ENCODE measurements around the gene FBXO41.
"Not testable (repeated sequence)": the region's sequence is repeated elsewhere in the genome, so short reads cannot be mapped to it uniquely, and the experiment has no call there.

The FBXO41 gene

DNA sequence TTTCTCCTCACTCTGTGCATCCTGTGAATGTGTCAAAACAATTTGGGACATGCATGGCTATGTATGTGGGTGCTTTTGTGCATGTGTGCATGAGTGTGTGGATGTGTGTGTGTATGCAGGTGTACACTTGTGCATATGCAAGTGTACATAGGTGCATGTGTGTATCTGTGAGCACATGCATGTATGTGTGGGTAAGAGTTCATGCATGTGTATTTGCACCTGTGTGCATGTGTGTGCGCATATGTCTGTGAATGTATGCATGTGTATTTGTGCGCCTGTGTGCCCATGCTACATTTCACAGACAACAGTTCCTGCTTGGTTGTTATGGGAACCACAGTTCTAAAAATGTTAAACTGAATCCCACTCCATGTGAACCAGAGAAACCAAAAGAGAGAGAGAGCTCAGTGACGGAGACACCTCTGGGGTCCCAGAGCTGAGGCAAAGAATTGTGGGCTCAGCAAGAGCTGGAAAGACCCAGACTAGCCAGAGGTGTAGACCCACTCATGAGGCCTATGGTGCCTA, 1.9 kb upstream of the FBXO41 start:
- DNase-seq = no peak

GRCh38 chr2:73285159-73285739, 971 bp upstream of the FBXO41 start:
- no peak for DNase-seq

GRCh38 chr2:73283545-73284295, 558 bp downstream of the FBXO41 start:
- DNase-seq = no peak

GRCh38 chr2:73282924-73283544, 1.2 kb downstream of the FBXO41 start:
- DNase-seq = no peak

GRCh38 chr2:73281244-73281643, 3.0 kb downstream of the FBXO41 start:
- no peak for DNase-seq

GRCh38 chr2:73279852-73280251, 4.4 kb downstream of the FBXO41 start:
- no peak for DNase-seq

- DNase-seq = no peak
These were observed 12.0 kb downstream of the FBXO41 start for GRCh38 chr2:73272270-73272669.

DNA sequence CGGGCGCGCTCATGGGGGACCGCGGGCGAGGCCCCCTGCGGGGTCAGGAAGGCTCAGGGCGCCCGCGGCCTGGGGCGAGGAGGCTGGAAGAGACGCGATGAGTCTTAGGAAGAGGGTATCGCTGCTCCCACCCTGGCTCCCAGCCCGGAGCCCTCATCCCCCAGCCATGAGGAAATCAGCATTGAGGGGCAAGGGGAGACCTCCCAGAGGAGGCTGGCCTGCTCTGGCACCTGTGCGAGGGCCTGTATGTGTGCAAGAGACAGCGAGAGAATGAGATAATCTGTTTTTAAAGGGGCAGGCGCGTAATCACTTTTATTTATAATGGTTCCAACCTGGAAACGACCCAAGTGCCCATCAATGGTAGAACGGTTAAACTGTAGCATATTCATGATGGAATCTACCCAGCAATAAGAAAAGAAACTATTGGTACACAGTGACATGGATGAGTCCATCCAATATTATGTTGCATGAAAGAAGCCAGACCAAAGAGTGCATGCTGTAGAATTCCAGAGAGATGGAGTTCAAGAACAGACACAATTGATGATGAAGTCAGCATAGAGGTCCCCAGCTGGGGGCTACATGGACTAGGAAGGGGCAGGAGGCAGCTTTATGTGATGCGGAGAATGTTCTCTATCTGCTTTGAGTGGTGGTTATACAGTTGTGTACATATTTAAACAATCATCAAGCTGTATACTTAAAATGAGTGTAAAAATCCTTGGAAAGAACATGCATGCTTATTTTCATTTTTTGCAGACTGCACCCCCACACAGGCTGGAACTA, 14.4 kb downstream of the FBXO41 start:
- DNase-seq = no peak

DNA sequence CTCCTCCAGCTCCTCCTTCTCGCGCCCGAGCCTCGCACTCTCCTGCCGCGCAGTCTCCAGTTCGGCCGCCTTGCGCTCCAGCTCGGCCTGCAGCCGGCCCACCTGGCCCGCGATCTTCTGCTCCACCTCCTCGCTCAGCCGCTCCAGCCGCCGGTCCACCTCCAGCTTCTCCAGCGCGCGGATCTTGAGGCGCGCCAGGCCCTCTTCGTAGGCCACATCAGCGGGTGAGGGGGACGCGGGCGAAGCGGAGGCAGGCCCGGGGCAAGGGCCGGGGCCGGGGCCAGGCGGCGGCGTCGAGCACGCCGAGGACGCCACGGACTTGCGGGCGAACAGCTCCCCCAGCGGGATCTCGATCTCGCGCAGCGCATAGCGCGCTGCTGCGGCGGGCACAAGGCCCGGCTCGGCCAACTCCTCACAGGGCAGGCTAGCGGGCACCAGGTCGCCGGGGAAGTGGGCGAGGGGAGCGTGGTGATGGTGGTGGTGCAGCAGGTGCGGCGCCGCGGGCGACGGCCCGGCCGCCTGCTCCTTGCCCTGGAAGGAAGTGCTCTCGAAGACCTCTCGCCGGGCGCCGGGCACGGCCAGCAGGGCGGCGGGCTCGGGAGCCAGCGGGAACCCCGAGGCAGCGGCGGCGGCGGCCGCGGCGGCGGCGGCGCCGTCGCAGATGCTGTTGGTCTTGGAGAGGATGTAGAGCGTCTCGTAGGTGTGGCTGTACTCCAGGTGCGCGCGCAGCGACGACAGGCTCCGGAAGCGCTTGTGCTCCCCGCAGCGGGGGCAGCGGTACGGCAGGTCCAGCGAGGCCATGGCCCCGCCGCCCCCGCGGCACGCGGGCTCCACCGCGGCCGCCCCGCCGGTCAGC, 15.2 kb downstream of the FBXO41 start:
- peak; percentile 81 for DNase-seq

GRCh38 chr2:73268366-73268829, 15.9 kb downstream of the FBXO41 start:
- peak; percentile 27 for DNase-seq

DNA sequence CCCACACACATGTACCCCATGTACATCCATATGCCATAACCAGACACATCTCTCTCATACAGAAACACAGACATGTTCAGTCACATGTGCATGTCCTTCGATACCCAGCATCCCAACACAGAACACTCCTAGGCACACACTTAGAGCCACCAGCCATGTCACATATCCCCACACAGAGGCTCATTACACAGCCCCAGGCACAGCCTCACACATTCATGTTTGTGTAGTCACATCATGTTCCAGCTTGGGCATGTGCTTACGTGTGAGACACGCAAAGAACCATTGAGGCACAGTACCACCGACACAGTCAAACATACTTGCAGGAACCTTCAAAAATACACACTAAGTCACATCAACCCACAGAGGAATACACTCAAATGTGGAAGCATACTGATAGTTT, 17.3 kb downstream of the FBXO41 start:
- no peak for DNase-seq

DNA sequence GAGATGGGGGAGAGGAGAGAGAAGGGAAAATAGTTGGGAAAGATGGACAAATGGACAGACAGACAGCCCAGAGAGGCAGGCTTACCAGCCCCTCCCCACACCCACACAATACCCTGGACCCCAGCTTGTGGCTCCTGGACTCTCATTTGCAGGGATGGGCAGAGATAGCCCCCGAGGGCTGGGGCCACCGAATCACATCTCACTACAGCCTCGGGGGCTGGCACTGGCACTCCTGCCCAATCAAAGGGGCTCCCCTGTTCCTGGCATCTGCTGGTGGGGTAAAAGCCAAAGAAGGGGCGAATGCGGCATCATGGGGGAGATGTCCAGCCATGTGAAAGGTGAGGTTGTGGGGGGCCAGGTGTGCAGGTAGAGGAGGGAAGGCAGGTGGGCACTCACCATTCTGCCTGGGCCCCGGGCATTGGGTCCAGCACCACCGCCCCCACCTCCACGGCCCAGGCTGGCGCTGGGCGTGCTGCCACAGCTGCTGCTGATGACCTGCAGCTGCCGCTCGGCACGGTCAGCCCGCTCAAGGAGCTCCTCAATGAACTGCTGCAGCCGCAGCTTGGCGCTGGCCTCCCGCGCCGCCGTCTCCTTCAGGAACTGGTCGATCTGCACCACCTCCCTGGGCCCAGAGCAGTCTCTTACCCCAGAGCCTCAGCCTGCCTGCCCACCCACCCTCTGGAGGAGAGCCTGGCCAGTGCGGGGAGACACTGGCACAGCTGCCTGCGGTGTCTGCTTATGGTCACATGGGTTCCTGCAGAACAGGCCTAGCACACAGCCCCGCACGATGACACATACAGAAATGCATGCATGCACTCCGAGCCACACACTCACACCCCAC, 18.0 kb downstream of the FBXO41 start:
- no peak for DNase-seq

- DNase-seq = no peak
These were observed 18.8 kb downstream of the FBXO41 start for GRCh38 chr2:73265298-73266060.

DNA sequence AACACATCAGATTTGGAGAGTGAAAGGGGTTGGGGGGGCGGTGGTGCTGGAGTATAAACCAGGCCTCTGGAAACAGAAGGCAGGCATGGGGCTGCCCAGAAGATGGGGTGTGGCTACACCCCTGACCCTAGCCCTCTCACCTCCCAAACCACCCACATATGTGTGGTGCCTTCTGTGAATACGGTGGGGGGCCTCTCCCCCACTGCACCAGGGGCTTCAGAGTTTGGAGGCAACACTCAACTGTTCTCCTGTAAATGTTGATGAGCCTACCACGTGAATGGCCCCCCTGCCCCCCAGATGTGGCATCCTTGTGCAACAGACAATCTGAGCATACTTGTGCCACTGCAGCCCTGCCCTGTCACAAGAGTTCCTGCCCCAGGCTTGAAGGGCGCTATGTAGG, 19.5 kb downstream of the FBXO41 start:
- DNase-seq = no peak

- no peak for DNase-seq
These were observed 20.0 kb downstream of the FBXO41 start for GRCh38 chr2:73264332-73264606.

DNA sequence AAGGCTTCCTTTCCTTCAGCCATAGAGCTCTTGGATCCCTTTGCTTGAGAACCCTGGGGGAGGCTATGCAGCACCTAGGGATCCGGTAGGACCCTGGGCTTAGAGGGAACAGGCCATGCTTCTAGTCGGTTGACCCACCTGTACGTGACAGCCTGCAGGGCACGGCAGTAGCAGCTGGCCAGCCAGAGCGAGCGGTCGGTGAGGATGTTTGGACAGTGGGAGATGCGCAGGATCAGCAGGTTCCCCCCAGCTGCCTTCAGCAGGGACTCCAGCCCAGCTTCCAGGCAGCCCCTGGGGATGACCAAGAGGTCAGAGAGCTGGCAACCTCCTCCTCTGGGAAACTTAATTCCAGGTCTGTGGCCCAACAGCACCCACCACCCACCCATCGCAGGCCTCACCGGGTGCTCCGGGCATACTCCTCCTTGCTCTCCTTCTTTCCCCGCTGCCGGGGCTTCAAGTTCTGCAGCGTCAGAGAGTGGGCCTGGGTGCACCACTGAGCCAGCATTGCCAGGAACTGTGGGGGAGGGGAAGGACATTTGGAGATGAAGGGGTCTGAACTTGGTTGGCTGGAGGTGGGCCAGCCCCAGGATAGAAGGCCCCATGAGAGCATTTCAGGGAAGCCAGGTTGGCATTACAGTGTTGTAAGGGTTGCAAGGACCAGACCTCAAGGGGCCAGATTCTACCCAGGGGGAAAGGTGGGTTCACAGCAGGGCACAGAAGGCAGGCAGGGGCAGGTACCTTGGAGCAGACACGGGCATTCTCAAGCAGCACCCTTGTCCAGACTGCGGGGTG, 20.5 kb downstream of the FBXO41 start:
- DNase-seq = no peak

DNA sequence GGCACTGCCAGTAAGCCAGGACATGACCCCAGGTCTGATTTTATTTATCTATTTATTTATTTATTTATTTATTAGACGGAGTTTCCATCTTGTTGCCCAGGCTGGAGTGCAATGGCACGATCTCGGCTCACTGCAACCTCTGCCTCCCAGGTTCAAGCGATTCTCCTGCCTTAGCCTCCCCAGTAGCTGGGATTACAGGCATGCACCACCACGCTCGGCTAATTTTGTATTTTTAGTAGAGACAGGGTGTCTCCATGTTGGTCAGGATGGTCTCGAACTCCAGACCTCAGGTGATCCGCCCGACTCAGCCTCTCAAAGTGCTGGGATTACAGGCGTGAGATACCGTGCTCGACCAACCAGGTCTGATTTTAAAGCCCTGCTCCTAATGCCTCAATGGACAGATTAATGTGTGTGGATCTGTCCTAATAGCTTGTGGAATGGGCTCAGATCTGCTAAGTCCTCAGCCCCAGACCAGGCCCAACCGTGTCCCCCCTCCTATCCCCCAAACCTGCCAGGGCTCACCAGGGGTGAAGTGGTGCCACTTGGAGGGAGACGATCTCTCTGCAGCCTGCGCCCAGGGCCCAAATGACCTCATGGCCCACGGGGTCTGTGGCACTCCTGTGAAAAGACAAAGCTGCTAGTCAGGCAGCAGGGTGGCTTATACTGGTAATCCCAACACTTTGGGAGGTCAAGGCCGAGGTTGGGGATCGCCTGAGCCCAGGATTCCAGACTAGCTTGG, 21.4 kb downstream of the FBXO41 start:
- not testable (repeated sequence) for DNase-seq

DNA sequence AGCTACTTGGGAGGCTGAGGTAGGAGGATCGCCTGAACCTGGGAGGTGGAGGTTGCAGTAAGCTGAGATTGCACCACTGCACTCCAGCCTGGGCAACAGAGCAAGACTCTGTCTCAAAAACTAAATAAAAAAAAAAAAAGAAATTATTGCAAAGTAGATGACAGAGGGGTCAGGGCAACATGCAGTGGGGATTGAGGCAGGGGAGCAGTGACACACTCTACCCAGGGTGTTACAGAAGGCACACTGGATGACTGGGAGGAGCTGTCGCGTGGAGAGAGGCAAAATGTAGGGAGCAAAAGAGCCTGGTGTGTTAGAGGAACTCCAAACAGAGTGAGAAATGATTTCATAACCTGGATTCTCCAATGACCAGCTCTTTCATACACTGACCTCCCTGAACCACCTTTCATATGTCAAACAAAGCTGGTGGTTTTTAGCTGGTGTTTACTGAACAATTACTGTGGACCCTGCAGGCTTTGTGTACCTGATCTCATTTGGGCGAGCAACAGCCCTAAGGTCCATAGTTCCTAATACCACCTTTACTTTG, 22.1 kb downstream of the FBXO41 start:
- no peak for DNase-seq

Data from NCI-H1436 (cell line).